Measurements from ENCODE around the gene LY6G5B. TPM values are rescaled to one million over a fixed set of nuclear protein-coding genes. Genes with fewer than 3 reads are reported as not detected.

Gene LY6G5B
- total and polyA plus RNA-seq, 10 donors: 3.0 to 25.3 (median 14.7) TPM

DNA sequence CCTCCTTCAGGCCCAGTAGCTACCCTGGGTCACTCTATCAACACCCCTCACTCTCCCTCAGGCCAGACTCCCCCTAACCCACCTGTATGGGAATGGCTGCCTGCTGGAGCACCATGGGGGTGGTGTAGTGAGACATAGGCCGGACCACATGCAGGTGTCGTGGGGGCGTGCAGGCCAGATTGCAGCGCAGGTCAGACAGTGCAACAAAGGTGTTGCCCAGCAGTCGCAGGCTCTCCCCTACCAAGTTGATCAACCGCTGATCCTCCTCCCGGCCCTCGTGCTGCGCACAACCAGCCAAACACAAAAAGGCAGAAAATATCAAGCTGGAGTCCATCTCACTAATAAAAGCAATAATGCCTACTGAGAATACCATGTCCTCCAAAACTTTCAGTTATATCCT is 24.5 kb upstream of the LY6G5B start:
- no peak overlapping the region for H3K27ac ChIP-seq
- H3K4me3 ChIP-seq: no peak overlapping the region
- TF ChIP-seq POLR2AphosphoS5 (IDR thresholded peaks at IDR 0.05) (peak in 1 of 3 donors; percentile 22), CTCF (IDR thresholded peaks at IDR 0.05 in 8 of 11, conservative IDR thresholded peaks at IDR 0.05 in 3 of 11) (no peak)
- no peak for DNase-seq
- H3K27me3 ChIP-seq (replicated peaks in 1 of 7): no peaks in the 10 kb centered on the region
- H3K9me3 ChIP-seq: no peaks in the 10 kb centered on the region
- 95 to 100% (median 98%) methylated on average over 9 of the region's 9 CpGs for WGBS, 5 donors
- H3K36me3 ChIP-seq: peaks cover 15 to 100% (median 99%) of the 10 kb centered on the region in 6 donors
- H3K4me1 ChIP-seq: peaks cover 0 to 21% (median 10%) of the 10 kb centered on the region in 6 donors
- intact Hi-C loops (cut with DNase I; ENCODE audit: low total_unique reads): no loop called here

DNA sequence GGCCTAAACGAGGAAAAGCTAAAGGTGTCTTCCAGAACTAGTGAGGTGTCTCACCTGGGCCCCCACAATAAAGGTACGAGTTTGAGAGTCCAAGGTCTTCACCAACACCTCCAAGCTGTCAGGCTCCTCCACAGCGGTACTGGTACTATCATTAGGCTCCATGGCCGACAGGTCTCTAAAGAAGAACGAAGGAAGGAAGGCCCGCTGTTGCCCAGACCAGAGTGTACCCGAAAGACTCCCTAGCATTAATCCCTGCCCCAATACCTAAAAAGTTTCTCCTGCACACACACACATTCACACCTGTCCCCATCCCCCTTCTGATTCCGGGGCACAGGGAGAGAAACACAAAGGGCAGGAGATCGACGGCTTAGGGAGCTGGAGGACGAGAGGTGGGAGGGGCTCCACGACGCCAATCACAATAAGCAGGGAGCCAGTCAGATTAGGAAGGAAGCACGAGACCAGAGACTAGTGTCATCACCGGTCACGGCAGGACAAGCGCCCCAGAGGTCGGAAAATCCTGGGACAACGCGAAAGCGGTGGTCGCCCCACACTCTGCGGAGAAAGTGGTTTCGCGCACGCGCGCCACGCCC is 18.1 kb upstream of the LY6G5B start:
- Histone ChIP-seq H3K9me3 (no peaks in the 10 kb centered on the region), H3K27me3 (replicated peaks in 1 of 7) (no peaks in the 10 kb centered on the region), H3K4me1 (peaks cover 16 to 72% (median 47%) of the 10 kb centered on the region in 6 donors), H3K36me3 (peaks cover 11 to 68% (median 42%) of the 10 kb centered on the region in 6 donors), H3K4me3 (peak overlapping the region; percentile 70 to 87 (median 73)), H3K27ac (peak overlapping the region; percentile 95 to 100 (median 98))
- 3 to 4% (median 4%) methylated on average over 28 to 29 of the region's 29 CpGs for WGBS, 5 donors
- DNase-seq: no peak
- intact Hi-C loops (cut with DNase I; ENCODE audit: low total_unique reads): no loop called here
- TF ChIP-seq POLR2A (IDR thresholded peaks at IDR 0.05) (no peak), CTCF (IDR thresholded peaks at IDR 0.05 in 8 of 11, conservative IDR thresholded peaks at IDR 0.05 in 3 of 11) (no peak), POLR2AphosphoS5 (IDR thresholded peaks at IDR 0.05) (no peak)

- peaks cover 0 to 68% (median 37%) of the 10 kb centered on the region in 6 donors for H3K36me3 ChIP-seq
- H3K4me1 ChIP-seq: peaks cover 22 to 86% (median 61%) of the 10 kb centered on the region in 6 donors
- DNase-seq: peak; percentile 94
- 9 to 10% (median 9%) methylated on average over 33 to 37 of the region's 37 CpGs for WGBS, 5 donors
- TF ChIP-seq POLR2A (IDR thresholded peaks at IDR 0.05): peak in 1 of 3 donors; percentile 59
- peak in 1 of 3 donors; percentile 85 for TF ChIP-seq POLR2AphosphoS5 (IDR thresholded peaks at IDR 0.05)
- no peak for TF ChIP-seq CTCF (IDR thresholded peaks at IDR 0.05 in 8 of 11, conservative IDR thresholded peaks at IDR 0.05 in 3 of 11)
- no peaks in the 10 kb centered on the region for H3K9me3 ChIP-seq
- peak overlapping the region; percentile 28 to 87 (median 72) for H3K4me3 ChIP-seq
- peak overlapping the region; percentile 95 to 100 (median 98) for H3K27ac ChIP-seq
- no peaks in the 10 kb centered on the region for H3K27me3 ChIP-seq (replicated peaks in 1 of 7)
- intact Hi-C loops (cut with DNase I; ENCODE audit: low total_unique reads): no loop called here
Measured at GRCh38 chr6:31652925-31653724, 16.7 kb upstream of the LY6G5B start.

Measured in spleen (tissue), 11 donors.